H1 (cell line): ENCODE measurements around the gene AGBL1. TPM values are rescaled to one million over a fixed set of nuclear protein-coding genes. Genes with fewer than 3 reads are reported as not detected.

Experiments used
- BRCA1 ChIP-seq: IDR thresholded peaks from 2 replicates; pipeline ENCODE4 v1.6.1; 2012; ENCODE audit warnings: low read depth, low read length, improper control_type of control experiment
- GTF2F1 ChIP-seq: IDR thresholded peaks from 2 replicates; pipeline ENCODE4 v1.6.1; 2012; ENCODE audit warnings: low read depth, low read length, improper control_type of control experiment, borderline replicate concordance
- KDM5A ChIP-seq: fragments of 200-600 bp; IDR thresholded peaks from 2 replicates; pipeline ENCODE4 v1.7.1; 2012; ENCODE audit warnings: mild to moderate bottlenecking, low read length, inconsistent platforms, mixed read lengths
- PHF8 ChIP-seq: fragments of 200-600 bp; sonication (generic); conservative IDR thresholded peaks from 2 replicates; pipeline ENCODE4 v1.7.1; 2012; ENCODE audit warnings: low read depth, mild to moderate bottlenecking, inconsistent platforms, low read length, moderate library complexity
- SIX5 ChIP-seq: IDR thresholded peaks from 2 replicates; pipeline ENCODE4 v1.6.1; 2011; ENCODE audit warnings: mild to moderate bottlenecking, low read depth, low read length
- polyA plus RNA-seq, 7 experiments: library from polyadenylated mRNA; depleted of rRNA in 3 of 7; stranded (reverse) in 5 of 7; unstranded in 2 of 7; fragments of >200 nt in 5 of 7; fragments of 200-250 nt in 2 of 7; gene quantifications; 1 replicate in 5 of 7; 2 replicates in 1 of 7; 4 replicates in 1 of 7; pipeline versions ENCODE4 v1.2.1 to v1.2.3, GENCODE V29; 2011 to 2013; ENCODE audit warnings: missing spikeins in 2 of 7, mixed read lengths in 2 of 7
- total RNA-seq: library from RNA; stranded (reverse); fragmentation: NEBNext Ultra II Directional; extraction: Animal tissue kit (Norgen Biotek cat#: 25700); gene quantifications from 2 replicates; pipeline ENCODE4 v1.2.1, GENCODE V29; 2021

AGBL1 gene
- total and polyA plus RNA-seq, 2 of the 8 experiments (the other 6 are each of a cell fraction or from before 2014, with no cell fraction given), result not detected

DNA sequence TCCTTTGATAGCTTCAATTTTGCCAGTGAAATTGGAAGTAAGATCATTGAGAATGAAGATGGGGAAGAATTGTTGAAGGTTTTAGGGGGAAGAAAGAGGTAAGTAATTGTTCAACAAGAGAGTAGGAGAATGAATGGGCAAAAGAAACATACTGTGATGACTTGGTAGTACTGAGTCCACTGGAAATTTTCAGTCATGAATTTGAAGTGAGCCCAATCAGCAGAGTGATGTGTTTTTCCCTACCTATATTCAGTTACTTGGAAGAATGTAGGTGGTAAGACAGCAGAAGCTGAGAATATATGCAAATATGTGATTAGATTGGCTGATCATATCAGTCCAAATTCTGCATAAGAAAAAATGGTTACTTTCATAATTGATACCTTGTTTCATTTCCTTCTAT is 569.6 kb downstream of the AGBL1 start (continued):
- no peak for TF ChIP-seq KDM5A
- TF ChIP-seq SIX5, result no peak
- no peak for TF ChIP-seq PHF8
- TF ChIP-seq GTF2F1, result no peak
- no peak for TF ChIP-seq BRCA1
- TF ChIP-seq, all 59 proteins: peak for 0
